ENCODE data around the gene UBE2L3. TPM values are rescaled to one million over a fixed set of nuclear protein-coding genes. Genes with fewer than 3 reads are reported as not detected.
A peak's percentile ranks its signal among the peaks of the same experiment; 100 is the strongest.

Gene UBE2L3
- total and polyA plus RNA-seq, 2 of the 13 experiments (the other 11 are each of a cell fraction or from before 2014, with no cell fraction given): 30.2 to 58.1 TPM

DNA sequence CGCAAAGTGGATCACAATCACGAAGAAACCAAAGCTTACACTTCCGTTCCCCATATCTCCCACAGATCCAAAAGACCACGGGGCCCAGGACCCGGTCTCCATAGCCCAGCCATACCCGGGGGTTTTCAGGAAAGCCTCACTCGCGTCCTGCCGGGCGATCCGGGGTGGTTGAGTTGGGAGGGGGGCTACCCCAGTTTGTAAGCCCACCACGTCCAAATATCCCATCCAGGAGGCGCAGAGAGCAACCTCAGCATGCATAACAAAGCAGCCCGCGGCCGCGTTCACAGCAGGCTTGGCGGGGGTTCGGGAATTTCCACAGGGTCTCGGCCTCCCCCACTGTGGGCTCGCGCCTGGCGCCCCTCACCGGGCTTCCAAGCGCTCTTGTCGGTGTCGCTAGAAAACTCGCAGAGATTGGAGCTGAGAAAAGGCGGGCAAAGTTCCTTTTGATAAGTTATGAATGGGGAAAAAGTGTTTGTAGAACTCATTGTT lies 84.1 kb downstream of the UBE2L3 start (continued):
- TF ChIP-seq, protein P1, sequence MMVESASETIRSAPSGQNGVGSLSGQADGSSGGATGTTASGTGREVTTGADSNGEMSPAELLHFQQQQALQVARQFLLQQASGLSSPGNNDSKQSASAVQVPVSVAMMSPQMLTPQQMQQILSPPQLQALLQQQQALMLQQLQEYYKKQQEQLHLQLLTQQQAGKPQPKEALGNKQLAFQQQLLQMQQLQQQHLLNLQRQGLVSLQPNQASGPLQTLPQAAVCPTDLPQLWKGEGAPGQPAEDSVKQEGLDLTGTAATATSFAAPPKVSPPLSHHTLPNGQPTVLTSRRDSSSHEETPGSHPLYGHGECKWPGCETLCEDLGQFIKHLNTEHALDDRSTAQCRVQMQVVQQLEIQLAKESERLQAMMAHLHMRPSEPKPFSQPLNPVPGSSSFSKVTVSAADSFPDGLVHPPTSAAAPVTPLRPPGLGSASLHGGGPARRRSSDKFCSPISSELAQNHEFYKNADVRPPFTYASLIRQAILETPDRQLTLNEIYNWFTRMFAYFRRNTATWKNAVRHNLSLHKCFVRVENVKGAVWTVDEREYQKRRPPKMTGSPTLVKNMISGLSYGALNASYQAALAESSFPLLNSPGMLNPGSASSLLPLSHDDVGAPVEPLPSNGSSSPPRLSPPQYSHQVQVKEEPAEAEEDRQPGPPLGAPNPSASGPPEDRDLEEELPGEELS (CRISPR knock-in tag; IDR thresholded peaks at IDR 0.05): no peak
- TF ChIP-seq GABPB1 (CRISPR knock-in tag; IDR thresholded peaks at IDR 0.05) (no peak), PHF21A (CRISPR knock-in tag; IDR thresholded peaks at IDR 0.05) (peak; percentile 60; the same call in 1 of the 2 replicates), PHF8 (CRISPR knock-in tag; IDR thresholded peaks at IDR 0.05) (peak; percentile 43; the same call in 1 of the 2 replicates), RBM39 (IDR thresholded peaks at IDR 0.05; ENCODE audit: low read depth, low read length, poor library complexity, severe bottlenecking) (peak; percentile 17), DNMT1 (CRISPR knock-in tag; IDR thresholded peaks at IDR 0.05) (no peak), ELF4 (CRISPR knock-in tag; IDR thresholded peaks at IDR 0.05; ENCODE audit: borderline replicate concordance) (peak; percentile 41; the same call in 1 of the 2 replicates), HMG20A (CRISPR knock-in tag; IDR thresholded peaks at IDR 0.05; ENCODE audit: borderline replicate concordance) (no peak), REXO4 (CRISPR knock-in tag; IDR thresholded peaks at IDR 0.05; ENCODE audit: borderline replicate concordance) (no peak), TEAD3 (CRISPR knock-in tag; optimal IDR thresholded peaks at IDR 0.05; ENCODE audit: borderline replicate concordance) (no peak), ZNF782 (CRISPR knock-in tag; IDR thresholded peaks at IDR 0.05; ENCODE audit: borderline replicate concordance) (no peak), ZNF44 (CRISPR knock-in tag; IDR thresholded peaks at IDR 0.05) (no peak), IKZF1 (IDR thresholded peaks at IDR 0.05) (no peak), ERF (CRISPR knock-in tag; IDR thresholded peaks at IDR 0.05) (no peak), CBX1 (IDR thresholded peaks at IDR 0.05; ENCODE audit: low read depth) (no peak), XRCC5 (optimal IDR thresholded peaks at IDR 0.05; ENCODE audit: low read length) (no peak)
- TF ChIP-seq, protein P2, sequence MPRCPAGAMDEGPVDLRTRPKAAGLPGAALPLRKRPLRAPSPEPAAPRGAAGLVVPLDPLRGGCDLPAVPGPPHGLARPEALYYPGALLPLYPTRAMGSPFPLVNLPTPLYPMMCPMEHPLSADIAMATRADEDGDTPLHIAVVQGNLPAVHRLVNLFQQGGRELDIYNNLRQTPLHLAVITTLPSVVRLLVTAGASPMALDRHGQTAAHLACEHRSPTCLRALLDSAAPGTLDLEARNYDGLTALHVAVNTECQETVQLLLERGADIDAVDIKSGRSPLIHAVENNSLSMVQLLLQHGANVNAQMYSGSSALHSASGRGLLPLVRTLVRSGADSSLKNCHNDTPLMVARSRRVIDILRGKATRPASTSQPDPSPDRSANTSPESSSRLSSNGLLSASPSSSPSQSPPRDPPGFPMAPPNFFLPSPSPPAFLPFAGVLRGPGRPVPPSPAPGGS (CRISPR knock-in tag; IDR thresholded peaks at IDR 0.05): no peak
- TF ChIP-seq, protein P3, sequence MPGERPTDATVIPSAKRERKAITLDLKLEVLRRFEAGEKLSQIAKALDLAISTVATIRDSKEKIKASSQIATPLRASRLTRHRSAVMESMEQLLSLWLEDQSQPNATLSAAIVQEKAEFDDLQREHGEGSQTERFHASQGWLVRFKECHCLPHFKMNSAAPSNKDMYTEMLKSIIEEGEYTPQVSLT (CRISPR knock-in tag; IDR thresholded peaks at IDR 0.05; ENCODE audit: borderline replicate concordance, low read depth): 0 out of 2 replicates have a peak, but pooled peaks have one; percentile 9
- TF ChIP-seq, protein P4, sequence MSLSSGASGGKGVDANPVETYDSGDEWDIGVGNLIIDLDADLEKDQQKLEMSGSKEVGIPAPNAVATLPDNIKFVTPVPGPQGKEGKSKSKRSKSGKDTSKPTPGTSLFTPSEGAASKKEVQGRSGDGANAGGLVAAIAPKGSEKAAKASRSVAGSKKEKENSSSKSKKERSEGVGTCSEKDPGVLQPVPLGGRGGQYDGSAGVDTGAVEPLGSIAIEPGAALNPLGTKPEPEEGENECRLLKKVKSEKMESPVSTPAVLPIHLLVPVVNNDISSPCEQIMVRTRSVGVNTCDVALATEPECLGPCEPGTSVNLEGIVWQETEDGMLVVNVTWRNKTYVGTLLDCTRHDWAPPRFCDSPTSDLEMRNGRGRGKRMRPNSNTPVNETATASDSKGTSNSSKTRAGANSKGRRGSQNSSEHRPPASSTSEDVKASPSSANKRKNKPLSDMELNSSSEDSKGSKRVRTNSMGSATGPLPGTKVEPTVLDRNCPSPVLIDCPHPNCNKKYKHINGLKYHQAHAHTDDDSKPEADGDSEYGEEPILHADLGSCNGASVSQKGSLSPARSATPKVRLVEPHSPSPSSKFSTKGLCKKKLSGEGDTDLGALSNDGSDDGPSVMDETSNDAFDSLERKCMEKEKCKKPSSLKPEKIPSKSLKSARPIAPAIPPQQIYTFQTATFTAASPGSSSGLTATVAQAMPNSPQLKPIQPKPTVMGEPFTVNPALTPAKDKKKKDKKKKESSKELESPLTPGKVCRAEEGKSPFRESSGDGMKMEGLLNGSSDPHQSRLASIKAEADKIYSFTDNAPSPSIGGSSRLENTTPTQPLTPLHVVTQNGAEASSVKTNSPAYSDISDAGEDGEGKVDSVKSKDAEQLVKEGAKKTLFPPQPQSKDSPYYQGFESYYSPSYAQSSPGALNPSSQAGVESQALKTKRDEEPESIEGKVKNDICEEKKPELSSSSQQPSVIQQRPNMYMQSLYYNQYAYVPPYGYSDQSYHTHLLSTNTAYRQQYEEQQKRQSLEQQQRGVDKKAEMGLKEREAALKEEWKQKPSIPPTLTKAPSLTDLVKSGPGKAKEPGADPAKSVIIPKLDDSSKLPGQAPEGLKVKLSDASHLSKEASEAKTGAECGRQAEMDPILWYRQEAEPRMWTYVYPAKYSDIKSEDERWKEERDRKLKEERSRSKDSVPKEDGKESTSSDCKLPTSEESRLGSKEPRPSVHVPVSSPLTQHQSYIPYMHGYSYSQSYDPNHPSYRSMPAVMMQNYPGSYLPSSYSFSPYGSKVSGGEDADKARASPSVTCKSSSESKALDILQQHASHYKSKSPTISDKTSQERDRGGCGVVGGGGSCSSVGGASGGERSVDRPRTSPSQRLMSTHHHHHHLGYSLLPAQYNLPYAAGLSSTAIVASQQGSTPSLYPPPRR (CRISPR knock-in tag; IDR thresholded peaks at IDR 0.05; ENCODE audit: borderline replicate concordance): no peak
- TF ChIP-seq, protein P5, sequence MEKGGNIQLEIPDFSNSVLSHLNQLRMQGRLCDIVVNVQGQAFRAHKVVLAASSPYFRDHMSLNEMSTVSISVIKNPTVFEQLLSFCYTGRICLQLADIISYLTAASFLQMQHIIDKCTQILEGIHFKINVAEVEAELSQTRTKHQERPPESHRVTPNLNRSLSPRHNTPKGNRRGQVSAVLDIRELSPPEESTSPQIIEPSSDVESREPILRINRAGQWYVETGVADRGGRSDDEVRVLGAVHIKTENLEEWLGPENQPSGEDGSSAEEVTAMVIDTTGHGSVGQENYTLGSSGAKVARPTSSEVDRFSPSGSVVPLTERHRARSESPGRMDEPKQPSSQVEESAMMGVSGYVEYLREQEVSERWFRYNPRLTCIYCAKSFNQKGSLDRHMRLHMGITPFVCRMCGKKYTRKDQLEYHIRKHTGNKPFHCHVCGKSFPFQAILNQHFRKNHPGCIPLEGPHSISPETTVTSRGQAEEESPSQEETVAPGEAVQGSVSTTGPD (CRISPR knock-in tag; IDR thresholded peaks at IDR 0.05): no peak
- TF ChIP-seq, protein P6, sequence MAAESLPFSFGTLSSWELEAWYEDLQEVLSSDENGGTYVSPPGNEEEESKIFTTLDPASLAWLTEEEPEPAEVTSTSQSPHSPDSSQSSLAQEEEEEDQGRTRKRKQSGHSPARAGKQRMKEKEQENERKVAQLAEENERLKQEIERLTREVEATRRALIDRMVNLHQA (CRISPR knock-in tag; IDR thresholded peaks at IDR 0.05): no peak
